ENCODE measurements around the gene MAD1L1.

DNA sequence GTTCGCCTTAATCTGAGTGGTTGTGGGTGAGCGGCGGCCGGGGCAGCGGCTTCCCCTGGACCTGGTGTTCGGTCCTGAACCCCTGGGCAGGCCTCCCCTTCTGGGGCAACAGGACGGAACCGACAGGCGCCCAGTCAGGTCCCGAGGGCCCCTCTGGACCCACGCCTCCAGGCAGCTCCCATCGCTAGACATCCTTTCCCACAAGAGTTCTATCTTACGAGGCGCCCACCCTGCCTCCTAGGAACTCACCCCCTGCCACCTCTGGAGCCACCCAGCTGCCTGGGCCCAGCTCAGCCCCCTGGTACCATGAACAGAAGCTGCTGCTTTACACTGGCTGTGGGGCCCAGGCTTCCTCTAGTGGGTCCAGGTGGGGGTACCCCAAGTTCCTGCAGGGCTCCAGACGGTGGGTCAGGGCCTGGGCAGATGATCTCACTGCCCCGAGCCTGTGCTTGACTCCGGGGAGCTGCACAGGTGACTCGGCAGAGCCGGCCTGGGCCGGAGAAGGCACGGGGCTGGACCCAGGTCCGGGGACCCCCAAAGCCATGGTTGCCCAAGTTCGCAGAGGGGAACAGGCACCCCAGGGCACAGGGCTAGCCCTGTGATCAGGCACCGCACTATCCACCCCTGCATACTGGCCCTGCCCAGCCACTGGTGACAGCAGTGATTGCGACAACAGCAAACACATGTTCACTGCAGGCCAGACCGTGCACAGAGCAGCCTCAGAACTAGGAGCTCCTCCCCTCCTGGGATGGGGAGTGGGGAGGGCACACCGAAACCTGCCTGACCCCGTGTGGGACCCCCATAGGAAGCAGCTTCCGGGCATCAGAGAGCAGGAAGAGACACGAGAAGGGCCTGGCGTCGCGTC lies 382.4 kb downstream of the MAD1L1 start:
- no peak for TF ChIP-seq CTCF (IDR thresholded peaks at IDR 0.05; ENCODE audit: insufficient read depth, low read depth, low read length)
- TF ChIP-seq EZH2 (IDR thresholded peaks at IDR 0.05; ENCODE audit: insufficient read depth, low read length): no peak
